GM12878 (cell line): ENCODE results near the gene IL17B.

Experiments
- BRCA1 ChIP-seq: IDR thresholded peaks from 2 replicates; pipeline ENCODE4 v1.6.1; 2011; ENCODE audit warnings: low read depth, low read length, improper control_type of control experiment
- CTCF ChIP-seq, 3 experiments: IDR thresholded peaks in 2 of 3; conservative IDR thresholded peaks in 1 of 3; 2 replicates each; pipeline ENCODE4 v1.5.1; 2011; ENCODE audit warnings: low read depth in 3 of 3, low read length in 3 of 3, mild to moderate bottlenecking in 3 of 3, control low read depth in 2 of 3, moderate library complexity in 2 of 3, inconsistent platforms in 1 of 3, mixed read lengths in 1 of 3; ENCODE audit not compliant: control insufficient read depth in 2 of 3, insufficient read depth in 1 of 3; ENCODE audit errors: extremely low read depth in 1 of 3
- EZH2 ChIP-seq: IDR thresholded peaks from 2 replicates; pipeline ENCODE4 v1.6.1; 2012; ENCODE audit warnings: low read depth, mild to moderate bottlenecking, control low read depth, inconsistent platforms, low read length, borderline replicate concordance; ENCODE audit not compliant: control insufficient read depth
- FOS ChIP-seq: IDR thresholded peaks from 3 replicates; pipeline ENCODE4 v1.6.1; 2011; ENCODE audit warnings: borderline replicate concordance; ENCODE audit not compliant: insufficient read length; ENCODE audit errors: extremely low read depth
- IRF5 ChIP-seq: fragments of 450-650 bp; IDR thresholded peaks from 2 replicates; pipeline ENCODE4 v1.6.1; 2017; ENCODE audit warnings: borderline replicate concordance
- JUND ChIP-seq: IDR thresholded peaks from 2 replicates; pipeline ENCODE4 v1.6.1; 2012; ENCODE audit warnings: low read depth, mild to moderate bottlenecking, low read length, improper control_type of control experiment, moderate library complexity
- KLF5 ChIP-seq: fragments of 450-650 bp; IDR thresholded peaks from 2 replicates; pipeline ENCODE4 v1.6.1; 2014; ENCODE audit warnings: mild to moderate bottlenecking; ENCODE audit not compliant: partially characterized antibody
- POLR2A ChIP-seq: IDR thresholded peaks from 2 replicates; pipeline ENCODE4 v1.6.1; 2011; ENCODE audit warnings: low read depth, mild to moderate bottlenecking, low read length
- RAD21 ChIP-seq: IDR thresholded peaks from 2 replicates; pipeline ENCODE4 v1.6.1; 2011; ENCODE audit warnings: mild to moderate bottlenecking, low read depth, low read length, moderate library complexity; ENCODE audit not compliant: insufficient read depth
- SP1 ChIP-seq: IDR thresholded peaks from one replicate; pipeline ENCODE4 v1.6.1; 2011; ENCODE audit warnings: low read depth, low read length

- TF ChIP-seq RAD21 (no peak), EZH2 (no peak), POLR2A (no peak), BRCA1 (no peak), CTCF (IDR thresholded peaks at IDR 0.05 in 2 of 3, conservative IDR thresholded peaks at IDR 0.05 in 1 of 3; ENCODE audit: control insufficient read depth in 2 of 3, extremely low read depth in 1 of 3, insufficient read depth in 1 of 3, low read depth in 3 of 3, low read length in 3 of 3) (no peak), FOS (no peak), IRF5 (no peak), JUND (no peak), SP1 (no peak), KLF5 (no peak)
These were observed 42.2 kb upstream of the IL17B start for GRCh38 chr5:149421372-149421685.
